Measurements from ENCODE around the gene TMEM74B. TPM values are rescaled to one million over a fixed set of nuclear protein-coding genes. Genes with fewer than 3 reads are reported as not detected.

Gene TMEM74B
- total and polyA plus RNA-seq, 4 donors, result 2.3 to 10.9 (median 7.6) TPM

GRCh38 chr20:1207293-1207878 is 22.6 kb upstream of the TMEM74B start:
- no peak overlapping the region for H3K4me3 ChIP-seq
- WGBS, 2 donors, result 90% methylated on average over 3 of the region's 3 CpGs
- H3K27me3 ChIP-seq (ENCODE audit: control insufficient read depth in 3 of 3, insufficient read depth in 3 of 3, low read length in 2 of 3), result no peaks in the 10 kb centered on the region
- no peaks in the 10 kb centered on the region for H3K36me3 ChIP-seq (ENCODE audit: control insufficient read depth in 4 of 4, insufficient read depth in 4 of 4, low read length in 4 of 4)
- TF ChIP-seq CTCF (IDR thresholded peaks at IDR 0.05; ENCODE audit: control extremely low read depth, extremely low read depth), result no peak
- H3K27ac ChIP-seq (ENCODE audit: low read depth in 1 of 2, low read length in 1 of 2), result no peak overlapping the region
- peak overlapping the region in 1 of 2 donors; percentile 34 for H3K9ac ChIP-seq (ENCODE audit: insufficient read depth in 1 of 2, low read length in 2 of 2)
- no peaks in the 10 kb centered on the region for H3K9me3 ChIP-seq (ENCODE audit: control insufficient read depth in 4 of 4, insufficient read depth in 3 of 4, low read length in 3 of 4)
- DNase-seq, result no peak
- ATAC-seq (ENCODE audit: insufficient read depth, low FRiP score), result no peak
- peaks cover 0 to 34% (median 12%) of the 10 kb centered on the region in 5 donors for H3K4me1 ChIP-seq (ENCODE audit: control insufficient read depth in 5 of 5, insufficient read depth in 5 of 5, low read length in 5 of 5)

GRCh38 chr20:1206366-1207148 is 21.8 kb upstream of the TMEM74B start:
- DNase-seq (peak; percentile 32 to 80 (median 71)), ATAC-seq (ENCODE audit: insufficient read depth, low FRiP score) (no peak)
- Histone ChIP-seq H3K27me3 (ENCODE audit: control insufficient read depth in 3 of 3, insufficient read depth in 3 of 3, low read length in 2 of 3) (no peaks in the 10 kb centered on the region), H3K9ac (ENCODE audit: insufficient read depth in 1 of 2, low read length in 2 of 2) (no peak overlapping the region), H3K27ac (ENCODE audit: low read depth in 1 of 2, low read length in 1 of 2) (peak overlapping the region in 1 of 2 donors; percentile 15), H3K4me3 (no peak overlapping the region), H3K9me3 (ENCODE audit: control insufficient read depth in 4 of 4, insufficient read depth in 3 of 4, low read length in 3 of 4) (no peaks in the 10 kb centered on the region), H3K36me3 (ENCODE audit: control insufficient read depth in 4 of 4, insufficient read depth in 4 of 4, low read length in 4 of 4) (no peaks in the 10 kb centered on the region), H3K4me1 (ENCODE audit: control insufficient read depth in 5 of 5, insufficient read depth in 5 of 5, low read length in 5 of 5) (peaks cover 0 to 34% (median 12%) of the 10 kb centered on the region in 5 donors)
- no peak for TF ChIP-seq CTCF (IDR thresholded peaks at IDR 0.05; ENCODE audit: control extremely low read depth, extremely low read depth)
- WGBS, 2 donors, result 73 to 83% methylated on average over 19 of the region's 19 CpGs

GRCh38 chr20:1205802-1206201 is 21.0 kb upstream of the TMEM74B start:
- Histone ChIP-seq H3K4me3 (no peak overlapping the region), H3K9me3 (ENCODE audit: control insufficient read depth in 4 of 4, insufficient read depth in 3 of 4, low read length in 3 of 4) (no peaks in the 10 kb centered on the region), H3K36me3 (ENCODE audit: control insufficient read depth in 4 of 4, insufficient read depth in 4 of 4, low read length in 4 of 4) (no peaks in the 10 kb centered on the region), H3K9ac (ENCODE audit: insufficient read depth in 1 of 2, low read length in 2 of 2) (no peak overlapping the region), H3K27me3 (ENCODE audit: control insufficient read depth in 3 of 3, insufficient read depth in 3 of 3, low read length in 2 of 3) (no peaks in the 10 kb centered on the region), H3K4me1 (ENCODE audit: control insufficient read depth in 5 of 5, insufficient read depth in 5 of 5, low read length in 5 of 5) (peaks cover 0 to 34% (median 12%) of the 10 kb centered on the region in 5 donors), H3K27ac (ENCODE audit: low read depth in 1 of 2, low read length in 1 of 2) (no peak overlapping the region)
- ATAC-seq (ENCODE audit: insufficient read depth, low FRiP score) (no peak), DNase-seq (no peak)
- WGBS, 2 donors, result 95 to 97% methylated on average over 8 of the region's 8 CpGs
- no peak for TF ChIP-seq CTCF (IDR thresholded peaks at IDR 0.05; ENCODE audit: control extremely low read depth, extremely low read depth)

Measured in lung (tissue), 12 donors.